Chondrocyte (in vitro differentiated cells): ENCODE results near the gene ADCY6. TPM values are rescaled to one million over a fixed set of nuclear protein-coding genes. Genes with fewer than 3 reads are reported as not detected.

Experiments
- DNase-seq: peaks from one replicate; pipeline ENCODE4 v3.0.0; 2021; ENCODE audit warnings: mixed read lengths, low spot score
- H3K27ac Mint-ChIP-seq: one replicate; pipeline ENCODE4 v1.8.0; 2021; ENCODE audit warnings: mild to moderate bottlenecking, moderate library complexity, mixed read lengths; ENCODE audit not compliant: unreplicated experiment
- H3K27me3 Mint-ChIP-seq: 2 replicates; pipeline ENCODE4 v1.8.0; 2021; ENCODE audit warnings: low read depth, mixed read lengths
- H3K36me3 Mint-ChIP-seq: 2 replicates; pipeline ENCODE4 v1.8.0; 2021; ENCODE audit warnings: low read depth, mixed read lengths
- H3K4me1 Mint-ChIP-seq: 2 replicates; pipeline ENCODE4 v1.8.0; 2021; ENCODE audit warnings: low read depth, mild to moderate bottlenecking, mixed read lengths
- H3K4me3 Mint-ChIP-seq: one replicate; pipeline ENCODE4 v1.8.0; 2021; ENCODE audit warnings: mild to moderate bottlenecking, moderate library complexity, mixed read lengths; ENCODE audit not compliant: unreplicated experiment
- H3K9me3 Mint-ChIP-seq: 2 replicates; pipeline ENCODE4 v1.8.0; 2021; ENCODE audit warnings: low read depth, mixed read lengths
- CTCF ChIP-seq: fragments of 200-600 bp; sonication (generic); IDR thresholded peaks from 2 replicates; pipeline ENCODE4 v1.5.0; 2021; ENCODE audit warnings: antibody characterized with exemption, mild to moderate bottlenecking, moderate library complexity
- total RNA-seq: library from RNA; stranded (reverse); gene quantifications from 3 replicates; pipeline ENCODE4 v1.2.1, GENCODE V29; 2021

Gene ADCY6
- total RNA-seq, 1 donor from 2014 or later = 54.9 TPM

- no peaks in the 10 kb centered on the region for H3K27me3 Mint-ChIP-seq
- H3K4me1 Mint-ChIP-seq = peaks cover 24% of the 10 kb centered on the region
- no peak overlapping the region for H3K4me3 Mint-ChIP-seq
- DNase-seq = peak; percentile 51
- peak overlapping the region; percentile 36 for H3K27ac Mint-ChIP-seq
- peaks cover 41% of the 10 kb centered on the region for H3K36me3 Mint-ChIP-seq
- H3K9me3 Mint-ChIP-seq = no peaks in the 10 kb centered on the region
- TF ChIP-seq CTCF = no peak
These were observed 21.4 kb downstream of the ADCY6 start for GRCh38 chr12:48767521-48767920.

GRCh38 chr12:48767047-48767446, 21.8 kb downstream of the ADCY6 start:
- H3K4me3 Mint-ChIP-seq = no peak overlapping the region
- peak overlapping the region; percentile 36 for H3K27ac Mint-ChIP-seq
- no peaks in the 10 kb centered on the region for H3K9me3 Mint-ChIP-seq
- peaks cover 37% of the 10 kb centered on the region for H3K36me3 Mint-ChIP-seq
- peak; percentile 53 for DNase-seq
- peaks cover 24% of the 10 kb centered on the region for H3K4me1 Mint-ChIP-seq
- H3K27me3 Mint-ChIP-seq = no peaks in the 10 kb centered on the region
- no peak for TF ChIP-seq CTCF

- H3K27me3 Mint-ChIP-seq = no peaks in the 10 kb centered on the region
- peak; percentile 34 for DNase-seq
- H3K36me3 Mint-ChIP-seq = peaks cover 25% of the 10 kb centered on the region
- peaks cover 24% of the 10 kb centered on the region for H3K4me1 Mint-ChIP-seq
- no peak for TF ChIP-seq CTCF
- no peaks in the 10 kb centered on the region for H3K9me3 Mint-ChIP-seq
- H3K4me3 Mint-ChIP-seq = no peak overlapping the region
- peak overlapping the region; percentile 76 for H3K27ac Mint-ChIP-seq
These were observed 23.1 kb downstream of the ADCY6 start for GRCh38 chr12:48765753-48766162.

- Mint-ChIP-seq H3K27me3 (no peaks in the 10 kb centered on the region), H3K27ac (no peak overlapping the region), H3K9me3 (no peaks in the 10 kb centered on the region), H3K4me3 (no peak overlapping the region), H3K4me1 (peaks cover 24% of the 10 kb centered on the region), H3K36me3 (peaks cover 22% of the 10 kb centered on the region)
- DNase-seq = peak; percentile 32
- TF ChIP-seq CTCF = no peak
These were observed 24.4 kb downstream of the ADCY6 start for GRCh38 chr12:48764521-48764920.

- H3K4me1 Mint-ChIP-seq = no peaks in the 10 kb centered on the region
- H3K9me3 Mint-ChIP-seq = no peaks in the 10 kb centered on the region
- H3K27me3 Mint-ChIP-seq = no peaks in the 10 kb centered on the region
- no peaks in the 10 kb centered on the region for H3K36me3 Mint-ChIP-seq
- no peak for TF ChIP-seq CTCF
- H3K4me3 Mint-ChIP-seq = no peak overlapping the region
- H3K27ac Mint-ChIP-seq = no peak overlapping the region
- DNase-seq = no peak
These were observed 30.2 kb downstream of the ADCY6 start for GRCh38 chr12:48758737-48759136.
